HG02884 (cell line): ENCODE results near the gene GTF2B.
"Not testable (repeated sequence)": the region's sequence is repeated elsewhere in the genome, so short reads cannot be mapped to it uniquely, and the experiment has no call there.

Source experiments
- ATAC-seq: cut with Tn5 transposase; IDR thresholded peaks from one replicate; pipeline ENCODE4 v1.9.1; 2021; ENCODE audit warnings: mild to moderate bottlenecking, moderate library complexity; ENCODE audit not compliant: unreplicated experiment

Gene GTF2B

DNA sequence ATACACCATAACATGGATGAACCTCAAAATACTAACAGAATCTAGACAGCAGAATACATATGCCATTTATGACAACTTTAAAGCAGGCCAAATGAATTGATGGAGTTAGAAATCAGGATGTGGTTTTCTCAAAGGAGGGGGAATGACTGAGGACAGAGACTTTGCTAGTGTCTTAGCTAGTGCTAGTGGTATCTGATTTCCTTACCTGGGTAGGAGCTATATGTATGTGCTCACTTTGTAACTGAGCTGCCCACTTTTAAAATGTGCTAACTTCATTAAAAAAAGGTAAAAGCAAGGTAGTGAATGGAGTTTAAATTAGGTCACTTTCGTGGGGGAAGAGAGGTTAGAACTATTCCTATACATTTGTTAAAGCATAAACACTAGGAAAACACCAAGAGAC, 2.6 kb downstream of the GTF2B start:
- ATAC-seq: no peak

DNA sequence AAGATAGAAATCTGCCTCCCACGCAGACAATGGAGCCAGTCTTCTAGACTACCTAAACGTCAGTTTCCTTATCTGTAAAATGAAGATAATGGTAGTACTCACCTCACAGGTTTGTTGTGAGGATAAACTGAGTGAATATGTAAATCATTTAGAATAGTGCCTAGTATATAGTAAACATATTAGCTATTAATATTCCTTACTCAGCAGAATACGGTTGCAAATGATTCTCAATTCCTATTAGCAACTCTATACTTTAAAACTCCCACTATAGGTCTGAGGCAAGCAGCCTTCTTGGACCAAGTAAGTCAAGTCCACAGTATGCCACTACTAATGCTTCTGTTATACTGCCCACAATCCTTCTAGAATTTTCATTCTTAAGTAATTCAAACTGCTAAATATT, 5.4 kb downstream of the GTF2B start:
- no peak for ATAC-seq

DNA sequence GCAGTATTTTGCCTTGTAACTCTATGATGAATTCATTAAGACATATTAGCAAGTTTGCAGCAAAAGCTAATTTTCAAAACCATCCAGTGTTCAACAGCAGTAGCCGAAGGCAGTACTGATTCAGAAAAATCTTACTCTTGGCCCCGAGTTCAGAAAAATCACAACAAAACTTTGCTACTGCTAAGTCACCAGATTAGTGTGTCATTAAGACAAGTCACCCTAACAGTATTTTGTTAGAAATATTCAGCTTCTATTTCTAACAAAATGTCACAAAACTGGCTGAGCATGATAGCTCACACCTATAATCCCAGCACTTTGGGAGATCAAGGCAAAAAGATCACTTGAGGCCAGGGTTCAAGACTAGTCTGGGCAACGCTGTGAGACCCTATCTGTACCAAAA, 8.2 kb downstream of the GTF2B start:
- no peak for ATAC-seq

DNA sequence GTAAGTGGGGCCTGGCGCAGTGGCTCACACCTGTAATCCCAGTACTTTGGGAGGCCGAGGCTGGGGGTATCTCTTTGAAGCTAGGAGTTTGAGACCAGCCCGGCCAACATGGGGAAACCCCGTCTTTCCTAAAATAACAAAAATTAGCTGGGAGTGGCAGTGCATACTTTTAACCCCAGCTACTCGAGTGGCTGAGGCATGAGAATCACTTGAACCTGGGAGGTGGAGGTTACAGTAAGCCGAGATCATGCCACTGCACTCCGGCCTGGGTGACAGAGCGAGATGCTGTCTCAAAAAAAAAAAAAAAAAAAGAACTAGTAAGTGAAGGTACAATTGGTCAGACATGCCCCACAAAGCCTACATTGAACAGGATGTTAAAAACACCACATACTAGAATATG, 10.7 kb downstream of the GTF2B start:
- not testable (repeated sequence) for ATAC-seq

DNA sequence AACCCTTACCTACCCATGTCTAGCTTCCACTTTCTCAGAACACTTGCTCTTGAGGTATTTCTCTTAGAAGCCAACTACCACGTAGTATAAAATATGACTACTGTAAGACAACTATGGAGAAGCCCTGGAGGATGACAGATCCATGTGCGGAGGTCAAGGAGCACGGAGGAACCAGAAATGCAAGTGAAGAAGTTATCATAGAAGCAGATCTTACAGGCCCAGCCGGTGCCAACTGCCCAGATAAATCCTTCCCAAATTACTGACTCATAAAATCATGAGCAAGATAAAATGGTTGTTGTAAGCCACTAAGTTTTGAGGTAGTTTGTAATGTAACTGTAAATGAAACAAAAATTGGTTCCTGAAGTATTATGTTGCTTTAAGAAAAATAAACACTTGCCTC, 12.6 kb downstream of the GTF2B start:
- no peak for ATAC-seq

DNA sequence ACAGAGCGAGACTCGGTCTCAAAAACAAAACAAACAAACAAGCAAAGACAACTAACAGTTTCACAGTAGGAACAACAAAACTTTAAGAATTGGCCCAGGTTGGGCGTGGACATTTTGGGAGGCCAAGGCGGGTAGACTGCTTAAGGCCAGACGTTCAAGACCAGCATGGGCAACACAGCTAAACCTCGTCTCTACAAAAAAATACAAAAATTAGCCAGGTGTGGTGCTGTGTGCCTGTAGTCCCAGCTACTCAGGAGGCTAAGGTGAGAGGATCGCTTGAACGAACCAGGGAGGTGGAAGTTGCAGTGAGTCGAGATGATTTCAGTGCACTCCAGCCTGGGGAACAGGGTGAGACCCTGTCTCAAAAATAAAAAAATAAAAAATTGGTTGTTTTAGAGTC, 13.5 kb downstream of the GTF2B start:
- no peak for ATAC-seq

DNA sequence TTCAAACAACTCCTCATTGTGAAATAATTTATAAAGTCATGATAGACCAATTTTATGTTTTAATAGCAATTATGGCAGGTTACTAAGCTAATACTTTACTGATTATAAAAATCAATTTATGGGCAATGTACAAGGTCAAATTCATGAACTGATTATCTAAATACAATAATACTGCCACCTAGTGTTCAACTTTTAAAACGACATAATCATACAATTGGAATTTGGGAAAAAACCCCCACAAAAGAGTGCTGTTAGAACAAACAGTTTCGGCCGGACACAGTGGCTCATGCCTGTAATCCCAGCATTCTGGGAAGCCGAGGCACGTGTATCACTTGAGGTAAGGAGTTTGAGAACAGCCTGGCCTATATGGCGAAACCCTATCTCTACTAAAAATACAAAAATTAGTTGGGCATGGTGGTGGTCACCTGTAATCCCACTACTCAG, 14.0 kb downstream of the GTF2B start:
- ATAC-seq: no peak

DNA sequence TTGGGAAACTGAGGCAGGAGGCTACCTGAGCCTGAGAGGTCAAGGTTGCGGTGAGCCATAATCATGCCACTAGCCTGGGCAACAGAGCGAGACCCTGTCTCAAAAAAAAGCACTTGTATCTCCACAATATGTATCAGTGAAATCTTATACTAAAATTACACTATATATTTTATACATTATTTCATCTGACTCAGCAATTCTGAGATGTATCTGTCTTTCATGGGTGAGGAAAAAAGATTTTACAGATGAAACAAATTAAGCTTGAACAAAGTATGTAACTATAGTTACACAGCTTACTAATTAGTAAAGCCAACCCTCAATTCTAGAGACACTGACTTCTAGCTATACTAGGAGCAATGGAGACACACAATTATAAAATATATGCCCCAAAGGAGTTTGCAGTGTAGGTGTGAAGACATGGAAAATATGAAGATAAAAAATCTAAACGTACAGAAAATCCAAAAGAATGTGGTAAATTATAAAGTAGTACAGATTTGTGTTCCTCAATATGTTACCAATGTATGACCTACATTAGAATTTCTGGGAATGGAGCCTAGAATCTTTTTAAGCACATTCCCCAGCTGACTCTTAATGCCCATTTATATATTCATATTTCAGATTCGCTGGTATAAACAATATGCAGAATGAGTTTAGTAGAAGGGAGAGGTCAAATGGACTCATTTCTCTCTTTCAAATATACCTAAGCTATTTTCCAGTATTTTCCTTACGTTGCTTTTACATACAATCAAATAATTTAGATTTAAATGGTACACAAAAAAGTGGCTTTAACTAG, 14.6 kb downstream of the GTF2B start:
- no peak for ATAC-seq

DNA sequence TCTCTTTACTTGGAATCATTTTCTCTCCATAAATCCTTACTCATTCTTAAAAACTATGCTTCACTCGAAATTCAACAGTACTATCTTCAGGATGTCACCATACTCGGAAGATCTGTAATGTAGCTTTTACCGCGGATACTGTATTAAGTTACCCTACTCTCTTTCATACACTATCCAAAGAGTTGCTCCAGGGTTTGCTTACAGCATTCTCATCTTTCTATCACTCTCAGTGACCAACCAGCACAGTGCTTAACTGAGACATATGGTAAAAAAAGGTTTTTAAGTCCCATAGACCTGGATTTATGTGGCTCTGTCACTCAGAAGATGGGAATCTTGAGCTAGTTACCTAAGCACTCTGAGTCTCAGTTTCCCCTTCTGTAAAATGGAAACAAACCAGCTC, 15.8 kb downstream of the GTF2B start:
- no peak for ATAC-seq

DNA sequence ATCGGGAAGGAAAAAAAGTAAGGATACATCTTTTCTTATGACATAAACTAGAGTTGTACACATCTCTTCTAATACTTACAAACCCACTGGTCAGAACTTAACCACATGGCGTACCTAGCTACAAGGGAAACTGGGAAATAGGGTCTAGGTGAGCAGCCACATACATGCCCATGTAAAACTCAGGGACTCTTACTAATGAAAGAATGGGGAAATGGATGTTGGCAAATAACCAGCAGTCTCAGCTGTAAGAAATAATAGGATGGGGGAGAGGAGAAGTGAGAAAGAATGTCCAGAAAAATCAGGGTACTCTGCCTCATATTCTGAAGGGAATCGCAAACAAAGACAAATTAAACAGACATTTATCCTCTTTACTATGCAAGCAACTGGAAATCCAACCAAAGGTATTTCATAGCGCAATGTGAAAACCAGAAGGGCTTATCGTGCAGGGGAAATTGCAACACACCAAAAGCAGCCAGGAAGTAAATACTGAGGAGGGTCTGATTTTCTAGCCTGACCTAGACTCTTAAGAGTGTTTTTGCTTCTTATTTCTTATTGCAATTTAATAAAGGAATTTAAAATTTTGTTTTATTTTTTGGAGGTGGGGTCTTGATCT, 17.5 kb downstream of the GTF2B start:
- ATAC-seq: no peak

DNA sequence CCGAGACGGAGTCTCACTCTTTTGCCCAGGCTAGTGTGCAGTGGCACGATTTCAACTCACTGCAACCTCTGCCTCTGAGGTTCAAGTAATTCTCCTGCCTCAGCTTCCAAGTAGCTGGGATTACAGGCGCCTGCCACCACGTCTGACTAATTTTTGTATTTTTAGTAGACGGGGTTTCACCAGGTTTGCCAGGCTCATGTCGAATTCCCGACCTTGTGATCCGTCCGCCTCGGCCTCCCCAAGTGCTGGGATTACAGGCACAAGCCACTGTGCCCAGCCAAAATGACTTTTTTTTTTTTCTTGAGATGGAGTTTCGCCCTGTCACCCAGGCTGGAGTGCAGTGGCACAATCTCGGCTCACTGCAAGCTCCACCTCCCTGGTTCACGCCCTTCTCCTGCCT, 21.7 kb downstream of the GTF2B start:
- ATAC-seq: not testable (repeated sequence)

DNA sequence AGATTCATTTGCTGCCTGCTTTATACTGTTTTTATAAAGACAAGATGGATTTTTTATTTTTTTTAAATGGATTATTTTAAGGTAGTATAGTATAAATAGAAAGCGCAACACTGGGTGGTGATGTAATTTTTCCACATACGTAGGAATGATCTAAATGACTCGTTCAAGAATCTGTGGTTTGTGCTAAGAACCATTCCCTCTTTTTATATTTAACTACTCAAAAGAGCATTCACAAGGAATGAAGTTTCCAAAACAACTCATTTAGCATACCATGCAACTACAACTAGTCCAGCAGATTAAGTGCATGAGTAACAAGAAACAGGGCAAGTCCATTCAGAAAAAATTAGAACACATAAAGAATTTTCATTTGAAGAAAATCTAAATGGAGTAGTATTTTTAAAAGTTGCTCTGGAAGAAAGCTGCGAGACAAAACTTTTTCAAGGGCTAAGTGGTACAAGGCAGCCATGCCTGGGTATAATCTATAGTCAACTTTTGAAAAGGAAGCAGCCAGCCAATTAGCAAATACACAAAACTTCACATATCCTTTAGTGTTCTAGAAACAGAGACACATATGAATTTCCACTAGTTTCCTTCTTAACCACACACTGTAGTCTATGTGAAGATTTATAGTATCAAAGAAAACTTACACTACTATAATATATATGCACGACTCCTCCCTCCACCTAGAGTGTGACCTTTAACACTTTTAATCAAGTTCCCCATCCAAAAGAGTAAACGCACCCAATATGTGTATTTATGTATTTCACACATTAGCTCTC, 23.4 kb downstream of the GTF2B start:
- no peak for ATAC-seq

DNA sequence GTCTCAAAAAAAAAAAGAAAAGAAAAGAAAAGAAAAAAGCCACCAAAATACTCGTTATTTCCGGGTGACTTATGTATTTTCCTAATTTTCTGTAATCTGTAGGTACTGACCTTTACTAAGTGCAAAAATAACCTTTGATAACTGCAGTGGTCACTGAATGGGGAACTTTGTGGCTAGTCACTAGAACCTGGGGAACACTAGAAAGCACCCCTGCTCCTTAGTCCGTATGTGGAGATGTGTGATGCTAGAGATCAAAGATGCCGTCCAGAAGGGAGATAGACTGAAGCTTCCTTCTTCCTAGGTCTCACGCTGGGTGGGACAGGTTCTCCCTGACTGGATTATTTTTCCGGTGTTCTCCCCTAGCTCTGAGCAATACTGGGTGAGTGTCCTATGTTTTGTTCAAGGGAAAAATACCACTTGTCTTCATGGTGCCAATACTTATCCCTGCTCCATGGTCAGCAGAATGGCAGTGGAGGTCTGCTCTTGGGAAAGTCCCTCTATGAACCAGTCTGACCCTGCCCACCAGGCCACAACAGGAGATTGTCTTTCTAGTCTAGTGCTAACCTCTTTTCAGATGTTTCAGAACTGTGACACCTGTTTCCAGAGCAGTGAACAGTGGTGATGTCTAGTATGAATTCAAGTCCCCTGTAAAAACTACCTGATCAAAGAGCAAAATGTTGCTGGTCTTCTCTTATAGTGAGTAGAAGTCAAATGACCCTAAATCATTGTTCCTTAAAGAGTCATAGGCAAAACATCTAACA, 39.9 kb downstream of the GTF2B start:
- ATAC-seq: no peak

DNA sequence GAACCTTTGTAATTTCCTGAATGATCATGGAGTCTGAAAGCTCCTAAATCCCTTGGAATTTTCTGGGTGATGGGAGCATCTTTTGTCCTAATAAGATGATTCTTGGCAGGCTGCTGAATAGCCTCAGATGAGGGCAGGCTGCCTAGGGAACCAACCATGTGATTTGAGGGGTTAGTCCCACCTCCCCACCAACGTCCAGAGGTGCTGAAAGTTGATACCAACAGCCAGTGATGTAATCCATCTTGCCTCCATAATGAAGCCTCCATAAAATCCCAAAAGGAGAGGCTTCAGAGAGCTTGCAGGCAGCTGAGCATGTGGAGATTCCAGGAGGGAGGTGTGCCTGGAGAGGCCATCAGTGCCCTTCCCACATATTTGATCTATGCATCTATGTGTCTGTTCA, 43.7 kb downstream of the GTF2B start:
- no peak for ATAC-seq

DNA sequence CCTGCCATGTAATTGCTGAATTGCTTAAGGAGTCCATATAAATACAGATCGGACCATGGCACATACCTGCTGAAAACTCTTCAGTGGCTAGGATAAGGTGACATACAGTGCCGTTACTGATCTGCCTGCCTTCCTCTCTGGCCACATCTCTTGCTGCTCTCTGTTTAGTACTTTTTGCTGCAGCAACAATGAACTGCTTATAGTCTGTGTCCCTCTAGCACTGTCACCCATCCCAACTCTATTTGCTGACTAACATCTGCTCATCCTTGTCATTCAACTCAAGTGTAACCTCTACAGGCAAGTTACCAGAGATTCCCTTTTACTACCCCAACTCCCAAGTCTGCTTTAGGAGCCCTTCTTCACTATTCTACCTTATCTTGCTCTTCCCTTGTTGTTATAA, 65.6 kb downstream of the GTF2B start:
- no peak for ATAC-seq

DNA sequence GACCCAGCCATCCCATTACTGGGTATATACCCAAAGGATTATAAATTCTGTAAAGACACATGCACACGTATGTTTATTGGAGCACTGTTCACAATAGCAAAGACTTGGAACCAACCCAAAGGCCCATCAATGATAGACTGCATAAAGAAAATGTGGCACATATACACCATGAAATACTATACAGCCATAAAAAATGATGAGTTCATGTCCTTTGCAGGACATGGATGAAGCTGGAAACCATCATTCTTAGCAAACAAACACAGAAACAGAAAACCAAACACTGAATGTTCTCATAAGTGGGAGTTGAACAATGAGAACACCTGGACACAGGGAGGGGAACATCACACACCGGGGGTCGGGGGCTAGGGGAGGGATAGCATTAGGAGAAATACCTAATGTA, 71.7 kb downstream of the GTF2B start:
- ATAC-seq: not testable (repeated sequence)

DNA sequence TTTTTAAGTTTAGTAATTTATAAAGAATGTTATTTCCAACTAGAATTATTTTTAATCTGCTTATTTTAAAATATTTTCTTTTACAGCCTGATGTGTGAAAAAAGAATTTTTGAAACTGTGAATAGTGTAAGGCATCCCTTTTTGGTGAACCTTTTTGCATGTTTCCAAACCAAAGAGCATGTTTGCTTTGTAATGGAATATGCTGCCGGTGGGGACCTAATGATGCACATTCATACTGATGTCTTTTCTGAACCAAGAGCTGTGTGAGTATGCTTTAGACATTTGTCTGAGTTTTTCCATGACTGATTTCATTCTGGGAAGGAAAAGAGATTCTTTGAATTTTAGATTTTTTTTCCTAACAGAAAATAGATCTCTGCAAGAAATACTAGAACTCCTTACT, 77.9 kb downstream of the GTF2B start:
- ATAC-seq: no peak

DNA sequence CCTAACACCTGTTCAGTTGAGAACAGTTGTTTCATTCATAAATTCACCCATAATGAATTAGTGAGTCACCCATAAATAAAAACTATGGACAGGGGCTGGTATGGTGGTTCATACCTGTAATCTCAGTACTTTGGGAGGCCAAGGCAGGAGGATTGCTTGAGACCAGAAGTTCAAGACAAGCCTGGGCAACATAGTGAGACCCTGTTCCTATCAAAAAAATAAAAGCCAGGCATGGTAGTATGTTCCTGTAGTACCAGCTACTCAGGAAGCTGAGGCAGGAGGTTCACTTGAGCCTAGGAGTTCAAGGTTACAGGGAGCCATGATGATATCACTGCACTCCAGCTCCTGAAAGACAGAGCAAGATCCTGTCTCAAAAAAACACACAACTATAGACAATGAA, 79.0 kb downstream of the GTF2B start:
- no peak for ATAC-seq

DNA sequence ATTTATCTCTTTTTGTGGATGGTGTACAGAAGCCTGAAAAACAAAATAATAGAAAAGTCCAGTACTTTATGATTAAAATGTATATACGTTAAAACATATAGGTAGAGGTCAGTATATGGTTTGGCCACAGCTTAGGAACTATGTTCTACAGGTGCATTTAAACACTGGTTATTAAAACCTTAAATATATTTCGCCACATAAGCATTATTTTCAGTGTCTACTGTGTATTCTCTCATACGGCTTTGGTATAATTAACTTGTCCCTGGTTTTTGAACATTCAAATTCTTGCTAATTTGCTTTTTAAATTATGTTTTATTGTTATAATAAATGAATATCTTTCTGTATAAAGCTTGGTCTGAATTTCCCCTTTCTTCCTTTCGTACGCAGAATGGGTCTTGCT, 87.9 kb downstream of the GTF2B start:
- ATAC-seq: no peak

DNA sequence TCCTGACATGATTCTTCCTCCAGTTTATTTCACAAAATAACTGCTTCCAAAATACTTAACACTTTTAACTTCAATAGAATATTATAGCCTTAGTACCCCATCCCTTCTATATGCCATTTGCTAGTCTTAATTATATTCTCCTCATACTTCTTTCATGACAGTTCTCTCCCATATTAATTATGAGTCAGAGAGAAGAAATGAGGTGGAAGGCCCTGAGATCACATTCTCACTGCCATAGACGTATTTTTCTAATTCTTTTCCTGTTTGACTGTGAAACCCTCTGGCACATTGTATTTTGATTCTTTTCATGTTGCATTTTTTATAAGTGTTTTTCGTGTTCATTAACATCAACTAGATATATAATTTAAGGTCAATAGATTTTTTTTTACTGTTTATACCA, 88.4 kb downstream of the GTF2B start:
- ATAC-seq: no peak
